ENCODE data around the gene MMD2.

- TF ChIP-seq EZH2 (IDR thresholded peaks at IDR 0.05; ENCODE audit: insufficient read depth, low read length) (no peak), CTCF (IDR thresholded peaks at IDR 0.05; ENCODE audit: insufficient read depth, low read depth, low read length) (no peak)
These were observed 18.8 kb downstream of the MMD2 start for GRCh38 chr7:4939971-4940728.
